ENCODE measurements around the gene HOXB1. TPM values are rescaled to one million over a fixed set of nuclear protein-coding genes. Genes with fewer than 3 reads are reported as not detected.

Gene HOXB1
- total RNA-seq, 1 experiment from 2014 or later = not detected

DNA sequence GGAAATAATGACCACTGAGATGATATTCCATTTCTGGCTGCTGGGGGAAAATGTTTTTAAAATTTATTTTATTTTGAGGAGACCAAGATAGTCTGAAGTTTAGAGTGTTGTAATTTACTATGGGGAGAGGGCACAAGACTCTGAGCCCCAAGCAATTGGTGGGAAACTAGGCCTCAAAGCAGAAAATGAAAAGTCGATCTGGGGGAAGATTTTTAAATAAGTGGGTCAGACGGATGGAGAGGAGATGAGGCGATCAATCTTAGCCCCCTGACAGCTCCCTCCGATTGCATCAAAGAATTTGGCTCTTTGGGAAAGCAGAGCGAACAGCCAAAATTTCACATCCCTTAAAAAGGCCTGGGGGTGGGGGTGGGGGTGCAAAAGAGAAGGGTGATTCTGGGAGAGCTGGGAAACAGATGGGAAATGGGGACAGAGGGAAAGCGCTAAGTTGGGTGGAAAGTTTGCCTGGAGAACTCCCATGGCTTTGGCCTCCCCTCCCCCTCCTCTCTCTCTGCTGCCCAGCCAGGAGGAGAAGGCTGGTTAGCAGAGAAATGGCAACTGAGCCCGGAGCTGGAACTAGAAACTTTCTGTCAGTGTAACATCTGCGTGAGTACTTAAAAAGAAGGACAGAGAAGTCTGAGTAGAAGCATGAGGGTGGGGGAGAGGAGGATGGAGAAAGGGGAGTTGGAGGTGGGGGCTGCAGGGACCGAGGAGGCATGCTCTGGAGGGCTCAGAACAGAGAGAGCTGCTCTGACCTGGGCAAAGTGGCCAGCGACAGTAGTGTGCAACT is 15.5 kb upstream of the HOXB1 start:
- H2AFZ ChIP-seq = no peak overlapping the region
- no peak overlapping the region for H3K4me2 ChIP-seq
- TF ChIP-seq EZH2 (IDR thresholded peaks at IDR 0.05; ENCODE audit: low read depth) = no peak
- TF ChIP-seq, protein P1, sequence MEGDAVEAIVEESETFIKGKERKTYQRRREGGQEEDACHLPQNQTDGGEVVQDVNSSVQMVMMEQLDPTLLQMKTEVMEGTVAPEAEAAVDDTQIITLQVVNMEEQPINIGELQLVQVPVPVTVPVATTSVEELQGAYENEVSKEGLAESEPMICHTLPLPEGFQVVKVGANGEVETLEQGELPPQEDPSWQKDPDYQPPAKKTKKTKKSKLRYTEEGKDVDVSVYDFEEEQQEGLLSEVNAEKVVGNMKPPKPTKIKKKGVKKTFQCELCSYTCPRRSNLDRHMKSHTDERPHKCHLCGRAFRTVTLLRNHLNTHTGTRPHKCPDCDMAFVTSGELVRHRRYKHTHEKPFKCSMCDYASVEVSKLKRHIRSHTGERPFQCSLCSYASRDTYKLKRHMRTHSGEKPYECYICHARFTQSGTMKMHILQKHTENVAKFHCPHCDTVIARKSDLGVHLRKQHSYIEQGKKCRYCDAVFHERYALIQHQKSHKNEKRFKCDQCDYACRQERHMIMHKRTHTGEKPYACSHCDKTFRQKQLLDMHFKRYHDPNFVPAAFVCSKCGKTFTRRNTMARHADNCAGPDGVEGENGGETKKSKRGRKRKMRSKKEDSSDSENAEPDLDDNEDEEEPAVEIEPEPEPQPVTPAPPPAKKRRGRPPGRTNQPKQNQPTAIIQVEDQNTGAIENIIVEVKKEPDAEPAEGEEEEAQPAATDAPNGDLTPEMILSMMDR (conservative IDR thresholded peaks at IDR 0.05) = no peak
- peaks cover 7% of the 10 kb centered on the region; the same call in 1 of the 2 replicates for H3F3A ChIP-seq (ENCODE audit: insufficient read depth, low read depth)
- no peaks in the 10 kb centered on the region for H3K9me2 ChIP-seq (ENCODE audit: insufficient read depth)
- H3K9me3 ChIP-seq (ENCODE audit: insufficient read depth, low read depth) = no peaks in the 10 kb centered on the region
- H3K79me2 ChIP-seq (ENCODE audit: low read depth) = no peaks in the 10 kb centered on the region
- H3K4me1 ChIP-seq (replicated peaks; ENCODE audit: insufficient read depth) = no peaks in the 10 kb centered on the region
- BruUV-seq (replicated peaks) = no TSS peak
- no peak for DNase-seq
- ChIA-PET CTCF (no interaction called here), POLR2A (ENCODE audit: unreplicated experiment) (interaction anchor here (0.6 to 0.7 kb wide), 2 partner anchors 63 to 266 kb away, joined by 3 to 13 read pairs; no protein-coding TSS in a partner anchor)
- intact Hi-C loops (cut with micrococcal nuclease; ENCODE audit: unreplicated experiment) = no loop called here
- no peak overlapping the region for H3K4me3 ChIP-seq
- H3K36me3 ChIP-seq (ENCODE audit: low read depth) = no peaks in the 10 kb centered on the region
- no peaks in the 10 kb centered on the region for H3K27me3 ChIP-seq (ENCODE audit: insufficient read depth, low read depth)
- H3K27ac ChIP-seq = no peak overlapping the region
- H4K20me1 ChIP-seq (ENCODE audit: insufficient read depth) = no peaks in the 10 kb centered on the region

DNA sequence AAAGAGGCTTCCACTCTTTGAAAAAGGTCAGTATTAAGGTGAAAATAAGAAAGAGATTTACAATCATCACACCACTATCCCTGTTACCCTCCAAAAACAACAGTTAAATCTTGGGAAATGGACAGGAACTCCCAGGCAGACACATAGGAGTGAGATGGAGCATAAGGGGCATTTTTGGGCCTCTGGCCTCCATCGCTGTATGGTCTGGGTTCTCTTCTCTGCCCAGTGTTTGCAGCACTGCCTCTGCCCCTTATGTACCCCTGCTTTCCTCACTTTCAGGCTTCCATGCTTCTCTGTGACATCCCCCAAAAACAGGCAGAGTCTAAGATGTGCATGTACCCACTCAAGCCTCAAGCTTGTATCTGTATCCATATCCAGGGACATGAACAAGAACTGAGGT is 14.7 kb upstream of the HOXB1 start:
- H3K4me3 ChIP-seq = no peak overlapping the region
- H2AFZ ChIP-seq = no peak overlapping the region
- H3K27me3 ChIP-seq (ENCODE audit: insufficient read depth, low read depth) = no peaks in the 10 kb centered on the region
- H4K20me1 ChIP-seq (ENCODE audit: insufficient read depth) = no peaks in the 10 kb centered on the region
- no peaks in the 10 kb centered on the region for H3K9me3 ChIP-seq (ENCODE audit: insufficient read depth, low read depth)
- CTCF ChIA-PET = no interaction called here
- H3K9me2 ChIP-seq (ENCODE audit: insufficient read depth) = no peaks in the 10 kb centered on the region
- BruUV-seq (replicated peaks) = no TSS peak
- no peak overlapping the region for H3K27ac ChIP-seq
- POLR2A ChIA-PET (ENCODE audit: unreplicated experiment) = no interaction called here
- intact Hi-C loops (cut with micrococcal nuclease; ENCODE audit: unreplicated experiment) = no loop called here
- H3K79me2 ChIP-seq (ENCODE audit: low read depth) = no peaks in the 10 kb centered on the region
- no peak for DNase-seq
- no peaks in the 10 kb centered on the region for H3K4me1 ChIP-seq (replicated peaks; ENCODE audit: insufficient read depth)
- H3K36me3 ChIP-seq (ENCODE audit: low read depth) = no peaks in the 10 kb centered on the region
- peaks cover 7% of the 10 kb centered on the region; the same call in 1 of the 2 replicates for H3F3A ChIP-seq (ENCODE audit: insufficient read depth, low read depth)
- TF ChIP-seq, protein P1 (conservative IDR thresholded peaks at IDR 0.05) = no peak
- TF ChIP-seq EZH2 (IDR thresholded peaks at IDR 0.05; ENCODE audit: low read depth) = no peak
- no peak overlapping the region for H3K4me2 ChIP-seq

DNA sequence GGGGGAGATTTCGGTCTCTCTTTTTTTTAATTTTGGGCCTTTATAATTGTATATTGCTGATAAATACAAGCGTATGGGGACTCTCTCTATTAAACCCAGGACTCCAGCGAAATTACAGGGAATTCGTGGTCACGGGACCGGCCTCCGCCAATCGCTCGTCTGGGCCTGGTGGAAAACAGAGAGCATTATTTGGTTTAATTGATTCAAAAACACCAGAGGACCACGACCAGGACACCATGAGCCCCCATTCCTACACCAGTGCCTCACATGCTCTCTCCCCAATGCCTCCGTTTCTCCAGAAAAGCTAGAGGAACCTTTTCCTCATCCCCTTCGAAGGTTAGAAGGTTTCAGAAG is 14.2 kb upstream of the HOXB1 start, which contains the start of gene HOXB2:
Gene HOXB2, minus strand, starts transcription at position 88 of the 354 bp plus-strand sequence. CDS start 198 bp downstream, outside the sequence.
- intact Hi-C loops (cut with micrococcal nuclease; ENCODE audit: unreplicated experiment) = no loop called here
- no peak within 1 kb of the TSS for H2AFZ ChIP-seq

More for the DNA sequence above, 14.2 kb upstream of the HOXB1 start, which contains the start of gene HOXB2:
- peaks cover 7% of the 10 kb centered on the region; the same call in 1 of the 2 replicates for H3F3A ChIP-seq (ENCODE audit: insufficient read depth, low read depth)
- no peaks in the 10 kb centered on the region for H3K9me3 ChIP-seq (ENCODE audit: insufficient read depth, low read depth)
- CTCF ChIA-PET = no interaction called here
- no peaks in the 10 kb centered on the region for H3K4me1 ChIP-seq (replicated peaks; ENCODE audit: insufficient read depth)
- no peaks in the 10 kb centered on the region for H3K36me3 ChIP-seq (ENCODE audit: low read depth)
- H3K79me2 ChIP-seq (ENCODE audit: low read depth) = no peaks in the 10 kb centered on the region
- no peak within 1 kb of the TSS for H3K4me2 ChIP-seq
- no peaks in the 10 kb centered on the region for H3K9me2 ChIP-seq (ENCODE audit: insufficient read depth)
- BruUV-seq (replicated peaks) = no TSS peak
- H4K20me1 ChIP-seq (ENCODE audit: insufficient read depth) = no peaks in the 10 kb centered on the region
- POLR2A ChIA-PET (ENCODE audit: unreplicated experiment) = no interaction called here
- DNase-seq = no peak
- no peak within 1 kb of the TSS for H3K27ac ChIP-seq
- no peaks in the 10 kb centered on the region for H3K27me3 ChIP-seq (ENCODE audit: insufficient read depth, low read depth)
- TF ChIP-seq, protein P1 (conservative IDR thresholded peaks at IDR 0.05) = no peak
- no peak for TF ChIP-seq EZH2 (IDR thresholded peaks at IDR 0.05; ENCODE audit: low read depth)
- no peak within 1 kb of the TSS for H3K4me3 ChIP-seq

Measured in PC-9 (cell line).